Fibroblast of pulmonary artery (primary cell): ENCODE measurements around the gene PRSS36.
"Not testable (repeated sequence)": the region's sequence is repeated elsewhere in the genome, so short reads cannot be mapped to it uniquely, and the experiment has no call there.

Source experiments
- DNase-seq: peaks from one replicate; pipeline ENCODE4 v3.0.0-alpha.2; 2010; ENCODE audit warnings: low read depth
- H3K4me3 ChIP-seq: replicated peaks from 2 replicates; pipeline ENCODE4 v1.5.1; 2011; ENCODE audit warnings: low read depth, mild to moderate bottlenecking, control low read depth, low read length, moderate library complexity
- TF ChIP-seq, protein P1 (sequence below): IDR thresholded peaks from 2 replicates; pipeline ENCODE4 v1.5.1; 2011; ENCODE audit warnings: mild to moderate bottlenecking, control low read depth, low read length, inconsistent platforms; ENCODE audit errors: missing control alignments

The PRSS36 gene

DNA sequence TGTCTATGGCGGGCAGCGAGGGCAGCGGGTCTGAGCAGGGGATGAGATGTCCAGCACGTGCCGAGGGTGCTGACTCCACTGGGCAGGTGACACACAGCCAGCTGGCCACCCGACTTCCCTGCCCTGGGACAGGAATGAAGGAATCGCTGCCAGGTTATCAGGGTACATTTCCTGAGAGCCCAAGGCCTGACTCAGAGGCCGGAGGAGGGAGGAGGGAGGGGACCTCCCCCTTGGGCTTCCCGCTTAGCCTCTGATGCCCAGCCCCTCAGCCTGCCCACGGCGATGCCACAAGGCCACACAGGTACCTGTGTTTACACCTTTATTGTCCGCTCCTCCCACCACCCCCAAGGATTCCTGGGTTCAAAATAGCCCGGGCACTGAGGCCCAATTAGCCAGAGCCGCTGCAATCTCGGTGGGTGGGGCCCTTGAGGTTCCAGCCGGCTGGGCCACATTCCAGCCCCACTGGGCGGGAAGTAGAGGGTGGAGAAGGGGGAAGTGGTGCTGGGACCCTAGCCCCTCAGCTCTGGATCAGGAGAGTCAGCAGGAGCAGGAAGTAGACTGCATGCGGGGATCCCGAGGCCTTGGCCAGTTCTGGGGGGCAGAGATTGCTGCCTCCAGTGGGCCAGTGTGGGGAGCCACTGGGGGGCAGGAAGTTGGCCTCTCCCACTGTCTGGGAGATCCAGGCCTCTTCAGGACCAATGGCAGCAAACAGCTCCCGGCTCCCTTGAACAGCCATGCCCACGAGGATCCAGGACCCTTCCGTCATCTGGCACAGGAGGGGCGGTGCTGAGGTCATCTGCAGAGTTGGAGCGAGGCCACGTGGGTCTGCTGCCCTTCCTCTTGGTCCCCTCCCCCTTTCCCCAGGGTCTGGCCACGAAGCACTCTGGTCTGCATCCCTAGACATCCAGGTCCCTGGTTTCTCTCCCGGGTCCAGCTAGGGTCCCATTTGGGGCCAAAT, 11.0 kb downstream of the PRSS36 start:
- TF ChIP-seq, protein P1, sequence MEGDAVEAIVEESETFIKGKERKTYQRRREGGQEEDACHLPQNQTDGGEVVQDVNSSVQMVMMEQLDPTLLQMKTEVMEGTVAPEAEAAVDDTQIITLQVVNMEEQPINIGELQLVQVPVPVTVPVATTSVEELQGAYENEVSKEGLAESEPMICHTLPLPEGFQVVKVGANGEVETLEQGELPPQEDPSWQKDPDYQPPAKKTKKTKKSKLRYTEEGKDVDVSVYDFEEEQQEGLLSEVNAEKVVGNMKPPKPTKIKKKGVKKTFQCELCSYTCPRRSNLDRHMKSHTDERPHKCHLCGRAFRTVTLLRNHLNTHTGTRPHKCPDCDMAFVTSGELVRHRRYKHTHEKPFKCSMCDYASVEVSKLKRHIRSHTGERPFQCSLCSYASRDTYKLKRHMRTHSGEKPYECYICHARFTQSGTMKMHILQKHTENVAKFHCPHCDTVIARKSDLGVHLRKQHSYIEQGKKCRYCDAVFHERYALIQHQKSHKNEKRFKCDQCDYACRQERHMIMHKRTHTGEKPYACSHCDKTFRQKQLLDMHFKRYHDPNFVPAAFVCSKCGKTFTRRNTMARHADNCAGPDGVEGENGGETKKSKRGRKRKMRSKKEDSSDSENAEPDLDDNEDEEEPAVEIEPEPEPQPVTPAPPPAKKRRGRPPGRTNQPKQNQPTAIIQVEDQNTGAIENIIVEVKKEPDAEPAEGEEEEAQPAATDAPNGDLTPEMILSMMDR, result no peak
- peak overlapping the region; percentile 10 for H3K4me3 ChIP-seq
- peak; percentile 62 for DNase-seq

GRCh38 chr16:31136822-31137499, 12.9 kb downstream of the PRSS36 start:
- not testable (repeated sequence) for H3K4me3 ChIP-seq, DNase-seq

DNA sequence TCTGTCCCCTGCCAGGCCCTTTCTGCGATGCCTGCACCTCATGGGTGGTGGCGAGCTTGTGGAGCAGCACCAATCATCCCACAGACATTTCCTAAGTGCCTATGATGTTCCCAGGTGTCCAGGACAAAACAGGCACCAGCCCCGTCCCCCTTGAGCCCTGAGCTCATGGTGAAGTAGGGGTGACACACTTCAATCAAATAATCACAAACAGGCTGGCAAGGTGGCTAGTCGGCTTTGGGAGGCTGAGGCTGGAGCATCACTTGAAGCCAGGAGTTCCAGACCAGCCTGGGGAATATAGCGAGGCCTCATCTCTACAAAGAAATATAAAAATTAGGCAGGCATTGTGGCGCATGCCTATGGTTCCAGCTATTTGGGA, 13.6 kb downstream of the PRSS36 start:
- H3K4me3 ChIP-seq, result no peak overlapping the region
- DNase-seq, result no peak
- TF ChIP-seq, protein P1, result no peak

DNA sequence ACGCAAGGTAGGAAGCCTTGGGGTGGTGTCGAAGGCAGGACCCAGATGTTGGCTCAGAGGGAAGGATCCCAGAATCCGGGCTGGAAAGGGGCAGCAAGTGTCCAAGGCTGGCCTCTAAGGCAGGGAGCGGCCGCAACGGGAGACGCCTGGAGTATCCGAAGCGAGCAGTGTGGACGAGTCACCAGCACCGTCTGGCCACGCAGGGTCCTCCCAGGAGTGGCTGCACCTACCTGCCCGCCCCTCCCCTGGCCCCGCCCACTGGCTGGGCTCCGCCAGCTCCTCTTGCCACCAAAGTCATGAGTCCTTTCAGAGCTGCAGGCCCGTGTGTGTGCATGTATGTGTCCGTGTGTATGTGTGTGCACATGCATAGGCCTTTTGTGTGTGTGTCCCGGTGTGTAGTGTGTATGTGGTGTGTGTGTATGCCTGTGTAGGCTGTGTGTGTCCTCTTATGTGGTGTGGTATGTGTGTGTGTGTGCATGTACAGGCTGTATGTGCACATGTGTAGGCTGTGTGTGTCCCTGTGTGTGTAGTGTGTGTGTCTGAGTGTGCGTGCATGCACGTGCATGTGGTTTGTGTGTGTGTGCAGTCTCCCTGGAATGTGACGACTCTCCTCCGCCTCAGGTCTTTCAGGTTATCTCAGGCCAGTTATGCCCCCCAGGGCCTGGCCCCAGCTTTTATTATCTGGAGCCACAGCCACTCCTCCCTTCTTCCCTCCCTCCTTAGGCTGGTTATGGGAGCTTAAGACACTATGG, 14.2 kb downstream of the PRSS36 start, which contains the start of gene PRSS8:
Gene PRSS8 (minus strand): TSS at position 193 of the 752 bp plus-strand sequence. CDS start 229 bp downstream, outside the sequence.
- H3K4me3 ChIP-seq, result no peak within 1 kb of the TSS
- TF ChIP-seq, protein P1, result no peak
- DNase-seq, result no peak

- no peak overlapping the region for H3K4me3 ChIP-seq
- DNase-seq, result no peak
- TF ChIP-seq, protein P1, result no peak
Observed at GRCh38 chr16:31134625-31135534, 15.0 kb downstream of the PRSS36 start.

- no peak for DNase-seq
- H3K4me3 ChIP-seq, result no peak overlapping the region
- TF ChIP-seq, protein P1, result no peak
Observed at GRCh38 chr16:31134091-31134571, 15.7 kb downstream of the PRSS36 start.
